ENCODE data around the gene COL6A2. TPM values are rescaled to one million over a fixed set of nuclear protein-coding genes. Genes with fewer than 3 reads are reported as not detected.
"Not testable (repeated sequence)": the region's sequence is repeated elsewhere in the genome, so short reads cannot be mapped to it uniquely, and the experiment has no call there.

COL6A2 gene
- 38.5 and 53.6 TPM in 2 replicates for total RNA-seq (2014; rRNA removed; shearing (Covaris generic))

DNA sequence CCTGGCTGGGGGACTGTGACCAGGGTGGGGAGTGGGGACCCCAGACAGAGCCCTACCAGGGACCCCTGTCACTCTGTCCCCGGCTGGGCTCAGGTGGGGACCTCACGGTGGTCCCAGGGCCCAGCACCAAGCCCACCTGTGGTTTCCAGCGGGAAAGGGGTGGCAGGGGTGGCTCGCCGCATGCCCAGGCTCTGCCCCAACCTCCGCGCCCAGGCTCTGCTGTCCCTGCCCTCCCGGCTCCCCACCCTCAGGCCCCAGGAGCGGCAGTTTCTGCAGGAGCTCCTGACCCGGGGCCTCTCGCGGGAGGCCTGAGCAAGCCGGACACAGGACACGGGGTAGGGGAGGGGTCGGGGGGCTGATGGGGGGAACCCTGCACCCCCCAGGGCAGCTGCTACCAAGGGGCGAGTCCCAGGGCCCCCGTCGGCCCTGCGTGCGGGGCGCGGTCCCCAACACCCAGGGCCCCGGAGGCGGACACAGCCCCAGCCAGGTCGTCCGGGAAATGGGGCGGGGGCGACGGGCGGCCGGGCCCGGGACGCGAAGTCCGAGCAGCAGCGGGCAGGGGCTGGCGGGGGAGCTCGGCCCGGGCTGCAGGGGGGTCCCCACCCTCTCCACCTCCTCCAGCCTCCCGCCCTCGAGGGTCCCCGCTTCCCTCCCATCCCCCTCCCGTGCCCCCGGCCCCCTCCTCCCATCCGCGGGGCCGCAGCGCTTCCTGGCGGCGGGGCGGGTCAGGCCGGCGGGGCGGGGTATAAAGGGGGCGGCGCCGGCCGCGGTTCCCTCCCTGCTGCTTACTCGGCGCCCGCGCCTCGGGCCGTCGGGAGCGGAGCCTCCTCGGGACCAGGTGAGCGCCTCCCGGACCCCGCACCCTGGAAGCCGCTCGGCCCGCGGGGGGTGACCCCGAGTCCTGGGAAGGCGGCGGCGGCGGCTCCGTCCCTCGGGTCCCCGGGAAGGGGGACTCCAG, at the start of gene COL6A2:
COL6A2 (plus strand) TSS at position 777 of the 958 bp plus-strand sequence.
- DNase-seq (ENCODE audit: low spot score) = no peak

DNA sequence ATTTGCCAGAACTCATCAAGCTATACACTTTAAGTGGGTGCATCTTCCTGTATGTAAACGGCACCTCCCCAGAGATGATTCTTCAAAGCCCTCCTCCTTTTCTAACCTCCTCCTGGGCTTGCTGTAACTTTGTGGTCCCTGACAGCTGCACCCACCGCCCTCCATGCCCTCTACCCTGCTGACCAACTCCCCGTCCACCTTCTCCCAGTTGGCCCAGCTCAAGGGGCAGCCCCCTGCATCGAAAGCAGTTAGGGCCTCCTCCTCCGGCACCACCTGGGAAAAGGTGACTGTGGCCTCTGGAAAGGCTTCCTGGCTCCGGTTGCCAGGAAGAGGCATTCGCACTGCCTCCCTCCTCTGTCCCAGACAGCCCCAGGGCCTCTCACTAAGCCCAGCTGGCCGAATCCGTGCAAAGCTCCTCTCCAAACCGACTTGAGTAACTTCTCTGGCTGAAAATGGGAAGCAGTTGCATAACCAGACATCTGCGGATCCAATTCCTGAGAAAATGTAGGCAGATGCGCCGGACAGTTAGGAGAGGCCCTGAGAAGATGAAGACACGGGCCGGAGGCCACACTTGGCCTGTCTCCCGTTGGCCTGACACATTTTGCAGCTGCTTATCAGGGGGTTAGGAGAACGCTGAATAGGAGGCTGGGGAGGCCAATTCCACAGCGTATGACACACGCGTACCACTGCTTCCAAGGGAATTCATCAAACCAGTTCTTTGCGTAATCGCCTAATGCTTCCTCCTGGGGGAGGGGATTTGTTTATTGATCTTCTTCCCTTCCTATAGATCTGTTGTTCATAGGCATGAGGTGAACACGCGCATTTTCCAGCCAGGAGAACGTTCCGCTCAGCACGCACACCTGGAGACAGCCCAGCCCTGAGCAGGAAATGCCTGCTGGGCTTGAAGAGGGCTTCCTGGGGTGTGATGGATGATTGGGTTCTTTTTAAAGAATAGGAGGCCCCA, 48.7 kb upstream of the COL6A2 start:
- DNase-seq (ENCODE audit: low spot score) = peak; percentile 46

DNA sequence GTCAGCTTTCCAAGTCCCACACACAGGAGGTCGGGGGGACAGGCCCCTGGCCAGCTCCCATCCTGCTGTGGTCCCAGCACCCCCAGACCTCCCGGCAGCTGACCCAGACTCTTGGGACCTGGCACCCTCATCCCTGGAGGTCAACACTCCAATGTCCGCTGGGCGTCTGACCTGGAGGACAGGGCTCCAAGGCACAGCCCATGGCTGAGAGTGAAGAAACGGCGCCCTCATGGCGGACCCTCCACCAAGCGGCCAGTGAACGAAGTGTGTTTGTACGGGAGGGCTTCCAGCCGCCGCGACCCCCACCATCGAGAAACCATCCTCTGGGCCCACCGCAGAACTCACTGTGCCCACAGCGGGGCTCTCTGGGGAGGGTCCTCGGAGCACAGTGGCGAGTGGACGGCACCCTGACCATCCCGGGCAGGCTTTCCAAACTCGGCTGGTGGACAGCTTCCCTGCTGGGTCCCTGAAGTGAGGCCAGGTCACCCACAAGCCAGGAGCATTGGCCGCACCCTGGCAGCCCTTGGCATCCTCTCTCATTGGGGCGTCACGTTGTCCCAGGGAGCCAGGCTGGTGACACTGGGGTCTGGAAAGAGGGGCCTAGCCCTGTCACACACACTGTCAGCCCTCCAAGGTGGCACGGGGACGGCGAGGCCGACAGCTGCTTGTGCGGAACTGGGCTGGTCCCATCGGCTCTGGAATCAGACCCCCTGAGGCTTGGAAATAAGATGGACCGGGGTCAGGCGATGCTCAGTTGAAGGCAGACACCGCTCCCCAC, 47.8 kb upstream of the COL6A2 start:
- no peak for DNase-seq (ENCODE audit: low spot score)

DNA sequence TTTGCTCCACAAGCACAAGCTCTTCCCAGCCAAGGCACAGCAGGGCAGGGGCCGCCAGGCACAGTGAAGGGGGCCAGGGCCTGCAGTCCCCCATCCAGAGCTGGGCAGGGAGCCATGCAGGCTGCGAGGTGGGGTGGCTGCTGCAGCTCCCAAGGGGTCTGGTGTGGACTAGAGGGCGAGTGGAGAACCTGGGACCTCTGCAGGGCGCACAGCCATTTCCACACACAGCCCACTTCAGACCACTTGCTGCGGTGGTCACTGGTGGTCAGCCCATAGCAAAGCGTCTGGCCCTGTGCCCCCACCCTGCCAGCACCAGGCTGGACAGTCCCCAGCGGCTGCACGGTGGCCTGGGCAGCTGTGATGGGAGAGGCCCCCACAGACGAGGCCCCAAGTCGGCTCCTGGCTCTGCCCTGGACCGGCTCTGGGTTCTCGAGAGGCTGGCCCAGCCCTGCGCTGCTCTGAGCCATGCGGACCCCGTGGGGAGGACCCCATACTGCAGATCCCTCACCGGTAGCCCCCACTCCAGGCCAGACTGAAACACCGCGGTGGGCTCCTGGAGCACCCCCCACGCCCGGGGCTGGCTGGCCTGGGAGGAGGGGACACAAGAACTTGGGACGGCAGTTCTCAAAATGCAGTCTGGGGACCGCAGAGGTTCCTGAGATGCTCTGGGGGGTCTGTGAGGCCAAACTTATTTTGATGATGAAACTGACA, 47.1 kb upstream of the COL6A2 start:
- no peak for DNase-seq (ENCODE audit: low spot score)

DNA sequence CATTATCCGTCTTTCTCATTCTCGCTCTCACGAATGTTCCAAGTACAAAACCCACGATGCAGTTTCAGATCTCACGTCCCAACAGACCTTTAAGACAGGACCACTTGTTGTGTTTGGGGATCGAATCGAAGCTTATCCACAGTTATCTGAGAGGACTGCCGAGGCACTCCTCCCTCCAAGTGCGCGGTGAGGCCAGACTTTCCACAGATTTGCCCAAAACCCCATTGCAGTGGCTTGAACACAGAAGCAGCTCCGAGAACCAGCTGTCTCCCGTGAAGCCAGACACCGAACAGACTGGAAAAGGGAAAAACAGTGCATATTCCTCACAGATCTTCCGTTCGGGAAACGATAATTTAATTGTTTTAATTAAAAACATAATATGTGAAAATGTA, 46.5 kb upstream of the COL6A2 start:
- no peak for DNase-seq (ENCODE audit: low spot score)

DNA sequence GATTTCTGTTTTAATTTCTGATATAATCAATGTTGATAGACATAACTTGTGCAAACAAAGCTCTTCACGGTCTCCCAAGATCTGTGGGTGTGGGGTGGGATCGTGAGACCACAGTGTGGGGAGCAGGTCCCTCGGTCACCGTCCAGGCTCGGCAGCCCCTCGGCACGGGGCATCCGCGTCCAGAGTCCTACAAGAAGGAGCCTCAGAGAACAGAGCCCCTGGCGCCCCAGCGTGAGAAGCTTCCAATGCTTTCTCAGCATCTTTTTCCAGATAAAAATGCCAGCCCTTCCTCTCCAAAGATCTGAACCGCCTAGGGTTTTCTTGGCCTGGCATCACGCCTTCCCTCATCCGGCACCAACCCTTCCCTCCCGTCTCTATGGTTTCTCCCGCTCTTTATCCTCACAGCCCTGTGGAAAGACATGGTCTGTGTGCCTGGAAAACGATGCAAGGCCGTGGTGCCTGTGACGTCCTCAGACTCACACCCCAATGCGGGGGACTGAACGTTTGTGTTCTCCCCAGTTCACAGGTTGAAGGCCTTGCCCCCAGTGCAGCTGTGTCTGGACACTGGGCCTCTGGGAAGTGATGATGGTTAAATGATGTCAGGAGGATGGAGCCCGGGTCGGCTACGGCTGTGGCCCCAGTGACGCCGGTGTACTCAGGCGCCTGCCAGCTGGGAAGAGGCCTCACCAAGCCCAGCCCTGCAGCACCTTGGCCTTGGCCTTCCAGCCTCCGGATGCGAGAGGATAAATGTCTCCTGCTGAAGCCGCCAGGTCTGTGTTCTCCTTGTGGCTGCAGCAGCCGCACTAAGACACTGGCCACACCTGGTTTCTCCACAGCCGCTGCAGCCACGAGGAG, 45.9 kb upstream of the COL6A2 start:
- DNase-seq (ENCODE audit: low spot score) = no peak

DNA sequence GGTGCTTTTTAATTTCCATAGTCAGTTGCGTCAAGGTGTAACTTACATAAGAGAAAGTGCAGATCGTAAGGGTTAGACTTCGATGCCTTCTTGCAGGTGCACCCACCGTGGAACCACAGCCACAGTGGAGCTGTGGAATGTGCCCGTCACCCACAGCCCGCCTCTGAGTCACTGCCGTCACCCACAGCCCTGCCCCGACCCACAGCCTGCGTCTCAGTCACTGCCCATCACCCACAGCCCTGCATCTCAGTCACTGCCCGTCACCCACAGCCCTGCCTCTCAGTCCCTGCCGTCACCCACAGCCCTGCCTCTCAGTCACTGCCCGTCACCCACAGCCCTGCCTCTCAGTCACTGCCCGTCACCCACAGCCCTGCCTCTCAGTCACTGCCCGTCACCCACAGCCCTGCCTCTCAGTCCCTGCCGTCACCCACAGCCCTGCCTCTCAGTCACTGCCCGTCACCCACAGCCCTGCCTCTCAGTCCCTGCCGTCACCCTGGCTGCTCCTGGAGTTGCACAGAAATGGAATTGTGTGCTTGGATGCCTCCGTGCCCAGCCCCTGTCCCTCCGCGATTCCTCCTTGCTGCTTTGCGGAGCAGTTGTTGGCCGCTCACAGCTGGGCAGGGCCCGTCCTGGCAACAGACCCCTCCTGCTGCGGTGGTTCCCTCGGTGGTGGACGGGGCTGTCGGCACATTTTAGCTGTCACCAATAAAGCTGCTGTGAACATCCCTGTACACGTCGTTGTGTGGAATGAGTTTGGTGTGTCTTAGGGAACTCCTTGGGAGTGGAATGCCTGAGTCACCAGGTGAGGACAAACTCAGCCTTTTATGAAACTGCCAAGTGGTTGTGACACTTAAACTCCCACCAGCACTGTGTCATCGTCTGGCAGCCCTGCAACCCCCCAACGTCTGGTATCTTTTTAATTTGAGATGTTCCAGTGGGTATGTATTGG, 44.9 kb upstream of the COL6A2 start:
- DNase-seq (ENCODE audit: low spot score) = no peak

DNA sequence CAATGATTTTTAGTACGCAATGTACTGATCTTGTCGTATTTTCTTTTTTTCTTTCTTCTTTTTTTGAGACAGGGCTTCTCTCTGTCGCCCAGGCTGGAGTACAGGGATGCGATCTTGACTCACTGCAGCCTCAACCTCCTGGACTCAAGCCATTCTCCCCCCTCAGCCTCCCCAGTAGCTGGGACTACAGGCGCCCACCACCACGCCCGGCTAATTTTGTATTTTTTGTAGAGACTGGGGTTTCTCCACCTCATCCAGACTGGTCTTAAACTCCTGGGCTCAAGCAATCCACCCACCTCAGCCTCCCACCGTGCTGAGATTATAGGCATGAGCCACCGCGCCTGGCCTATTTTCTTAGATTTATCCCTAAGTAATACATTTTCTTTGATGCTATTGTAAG, 43.9 kb upstream of the COL6A2 start:
- DNase-seq (ENCODE audit: low spot score) = no peak

DNA sequence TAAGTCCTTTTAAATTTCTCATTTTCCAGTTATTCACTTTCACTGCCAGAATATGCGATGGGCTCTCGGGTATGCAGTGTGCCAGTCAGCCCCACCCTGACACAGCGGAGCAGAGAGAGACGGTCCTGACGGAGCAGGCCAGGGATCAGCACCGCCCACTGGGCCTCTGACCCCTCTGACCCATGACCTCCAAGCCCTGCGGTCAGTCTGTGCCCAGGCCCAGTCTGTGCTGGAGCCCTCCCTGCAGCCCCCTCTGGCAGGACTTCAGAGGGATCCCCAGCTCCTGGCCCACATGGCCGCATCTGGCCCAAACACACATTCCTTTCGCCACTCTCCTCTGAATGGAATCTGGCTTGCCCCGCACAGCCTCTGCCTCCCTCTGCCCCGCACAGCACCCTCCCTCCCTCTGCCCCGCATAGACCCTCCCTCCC, 43.4 kb upstream of the COL6A2 start:
- DNase-seq (ENCODE audit: low spot score) = no peak

DNA sequence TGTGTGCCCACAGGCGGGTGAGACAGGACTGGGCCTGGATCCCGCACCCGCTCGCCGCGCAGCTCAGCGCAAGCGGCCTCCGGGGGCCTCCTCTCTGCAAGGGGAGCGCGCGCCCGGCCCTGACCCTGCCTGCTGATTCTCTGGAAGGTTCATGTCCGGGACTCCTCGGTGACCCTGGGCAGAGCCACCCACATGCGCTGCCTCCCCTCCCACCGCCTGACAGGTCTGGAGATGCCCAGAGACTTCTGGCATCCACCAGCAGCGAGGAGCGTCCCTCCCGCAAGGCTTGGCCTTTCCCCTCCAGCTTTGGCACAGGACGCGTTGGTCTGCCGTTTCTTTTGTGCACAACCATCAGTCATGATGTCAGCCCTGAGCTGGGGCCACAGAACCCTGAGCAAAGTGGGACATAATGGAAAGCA, 42.0 kb upstream of the COL6A2 start:
- DNase-seq (ENCODE audit: low spot score) = no peak

DNA sequence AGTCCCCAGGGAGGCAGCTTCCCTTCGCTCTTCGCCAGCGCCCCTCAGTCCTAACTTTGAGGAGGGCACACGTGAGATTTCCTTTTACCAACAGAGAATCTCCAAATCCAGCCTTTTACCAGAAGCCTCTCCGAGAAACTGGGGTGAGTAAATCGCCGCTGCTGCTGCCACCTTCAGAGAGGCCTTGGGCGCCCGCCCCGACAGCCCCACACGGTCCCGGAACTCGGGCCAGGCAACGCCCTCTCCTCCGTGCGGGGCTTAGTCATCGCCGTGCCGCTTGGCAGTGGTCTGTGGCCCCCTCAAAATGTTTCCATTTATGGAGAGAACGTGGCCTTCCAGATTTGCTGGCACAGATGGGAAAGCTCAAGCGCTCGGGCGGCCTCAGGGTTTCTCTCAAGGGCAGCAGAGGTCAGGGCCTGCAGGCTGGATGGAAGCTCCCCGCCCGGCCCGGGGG, 41.4 kb upstream of the COL6A2 start:
- no peak for DNase-seq (ENCODE audit: low spot score)

DNA sequence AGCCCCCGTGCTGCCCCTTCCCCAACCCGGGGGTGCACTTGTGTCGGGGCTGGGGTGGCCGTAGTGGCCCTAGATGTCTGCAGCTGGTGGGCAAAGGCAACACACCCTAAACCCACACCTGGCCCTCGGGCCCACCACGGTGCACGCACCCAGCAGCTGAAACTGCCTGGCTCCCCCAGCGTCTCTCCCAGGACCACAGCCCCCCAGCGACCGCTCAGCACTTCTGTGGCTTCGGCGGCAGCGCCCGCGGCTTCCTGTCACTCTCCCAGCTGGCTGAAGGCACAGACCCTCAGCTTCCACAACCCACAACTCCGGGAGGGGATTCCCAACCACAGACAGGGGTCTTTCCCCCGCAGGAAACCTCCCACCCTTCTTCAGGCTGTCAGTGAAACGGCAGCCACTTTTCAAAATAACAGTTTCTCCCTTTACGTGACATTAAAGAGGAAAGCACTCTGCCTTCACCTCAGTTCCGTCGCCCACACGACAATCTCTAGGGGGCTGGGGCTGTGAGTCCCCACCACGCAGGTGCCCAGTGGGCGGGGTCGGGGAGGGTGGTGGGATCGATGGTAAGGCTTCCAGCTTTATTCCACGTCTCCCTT, 40.7 kb upstream of the COL6A2 start:
- DNase-seq (ENCODE audit: low spot score) = no peak

DNA sequence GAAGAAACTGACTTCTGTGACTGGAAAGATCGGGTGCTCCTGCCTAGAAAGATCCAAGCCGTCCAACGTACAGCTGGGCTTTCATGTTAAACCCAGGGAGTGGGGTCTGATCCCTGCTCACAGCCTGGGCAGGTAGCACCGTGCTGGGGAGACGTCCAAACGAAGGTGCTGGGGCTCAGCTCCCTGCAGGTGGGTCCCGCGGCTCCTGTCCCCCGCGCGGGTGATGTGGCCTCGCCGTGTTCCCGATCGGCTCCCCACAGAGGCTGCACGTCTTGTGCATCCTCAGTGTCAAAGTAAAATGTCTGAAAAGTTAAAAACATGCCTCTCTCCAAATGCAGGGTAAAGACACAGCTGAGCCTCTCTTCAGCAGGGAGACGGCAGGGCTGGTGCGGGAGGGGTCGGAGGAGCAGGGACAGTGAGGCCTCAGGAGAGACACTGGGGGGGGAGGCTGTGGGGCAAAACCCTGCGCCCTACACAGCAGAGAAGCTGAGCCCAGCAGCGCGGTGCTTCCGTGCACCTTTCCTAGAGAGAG, 40.1 kb upstream of the COL6A2 start:
- no peak for DNase-seq (ENCODE audit: low spot score)

DNA sequence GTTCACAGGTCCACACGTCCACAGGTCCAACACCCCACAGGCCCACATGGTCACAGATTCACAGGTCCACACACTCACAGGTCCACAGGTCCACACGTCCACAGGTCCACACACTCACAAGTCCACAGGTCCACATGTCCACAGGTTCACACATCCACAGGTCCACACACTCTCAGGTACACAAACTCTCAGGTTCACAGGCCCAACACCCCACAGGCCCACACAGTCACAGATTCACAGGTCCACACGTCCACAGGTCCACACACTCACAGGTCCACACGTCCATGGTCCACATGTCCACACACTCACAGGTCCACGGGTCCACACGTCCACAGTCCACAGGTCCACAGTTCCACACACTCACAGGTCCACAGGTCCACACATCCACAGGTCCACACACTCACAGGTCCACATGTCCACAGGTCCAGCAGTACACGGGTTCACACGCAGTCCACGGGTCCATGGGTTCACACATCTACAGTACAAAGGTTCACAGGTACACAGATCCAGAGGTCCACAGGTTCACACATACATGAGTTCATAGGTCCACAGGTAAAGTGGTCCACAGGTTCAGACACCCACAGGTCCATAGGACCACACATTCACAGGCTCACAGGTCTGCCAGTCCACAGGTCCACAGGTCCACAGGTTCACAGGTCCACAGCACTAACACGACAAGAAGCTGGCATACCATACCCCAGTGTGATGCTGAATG, 39.3 kb upstream of the COL6A2 start:
- DNase-seq (ENCODE audit: low spot score) = no peak

DNA sequence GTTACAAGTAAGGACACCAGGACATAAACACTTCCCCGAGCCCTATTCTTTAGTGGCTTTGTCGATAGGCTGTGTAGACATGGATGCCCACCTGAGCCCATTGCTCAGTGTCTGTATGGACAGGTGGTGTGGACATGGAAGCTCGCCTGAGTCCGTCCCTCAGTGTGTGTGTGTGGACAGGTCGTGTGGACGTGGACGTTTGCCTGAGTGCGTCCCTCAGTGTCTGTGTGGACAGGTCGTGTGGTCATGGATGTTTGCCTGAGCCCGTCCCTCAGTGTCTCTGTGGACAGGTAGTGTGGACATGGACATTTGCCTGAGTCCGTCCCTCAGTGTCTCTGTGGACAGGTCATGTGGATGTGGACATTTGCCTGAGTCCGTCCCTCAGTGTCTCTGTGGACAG, 38.7 kb upstream of the COL6A2 start:
- DNase-seq (ENCODE audit: low spot score) = no peak

DNA sequence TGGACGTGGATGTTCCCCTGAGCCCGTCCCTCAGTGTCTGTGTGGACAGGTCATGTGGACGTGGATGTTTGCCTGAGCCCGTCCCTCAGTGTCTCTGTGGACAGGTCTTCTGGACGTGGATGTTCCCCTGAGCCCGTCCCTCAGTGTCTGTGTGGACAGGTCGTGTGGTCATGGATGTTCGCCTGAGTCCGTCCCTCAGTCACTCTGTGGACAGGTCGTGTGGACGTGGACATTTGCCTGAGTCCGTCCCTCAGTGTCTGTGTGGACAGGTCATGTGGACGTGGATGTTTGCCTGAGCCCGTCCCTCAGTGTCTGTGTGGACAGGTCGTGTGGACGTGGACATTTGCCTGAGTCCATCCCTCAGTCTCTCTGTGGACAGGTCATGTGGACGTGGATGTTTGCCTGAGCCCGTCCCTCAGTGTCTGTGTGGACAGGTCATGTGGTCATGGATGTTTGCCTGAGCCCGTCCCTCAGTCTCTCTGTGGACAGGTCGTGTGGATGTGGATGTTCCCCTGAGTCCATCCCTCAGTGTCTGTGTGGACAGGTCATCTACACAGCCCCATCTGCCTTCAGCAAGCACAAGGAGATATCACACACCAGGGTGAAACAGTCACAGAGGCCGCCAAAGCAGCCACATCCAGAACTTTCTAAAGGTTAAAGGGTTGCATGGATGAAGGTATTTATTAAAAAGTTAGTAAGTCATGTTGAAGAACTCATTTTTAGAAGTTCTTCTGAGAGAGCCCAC, 38.0 kb upstream of the COL6A2 start:
- not testable (repeated sequence) for DNase-seq (ENCODE audit: low spot score)

All from H4 (cell line).